DMS153 (cell line): ENCODE data around the gene CNN2.
A peak's percentile ranks its signal among the peaks of the same experiment; 100 is the strongest.

Experiments used
- DNase-seq: peaks from one replicate; lab custom pipeline; 2025; lab: John Stamatoyannopoulos, UW

Gene CNN2

GRCh38 chr19:1065606-1066109 lies 39.2 kb downstream of the CNN2 start:
- no peak for DNase-seq

- no peak for DNase-seq
Observed at GRCh38 chr19:1066251-1066747, 39.9 kb downstream of the CNN2 start.

- DNase-seq, result no peak
Observed at GRCh38 chr19:1066748-1067340, 40.4 kb downstream of the CNN2 start, which contains the start of gene ARHGAP45. TSS of gene ARHGAP45 (plus strand) at chr19:1067167. CDS start at chr19:1067406, 239 bp downstream.

GRCh38 chr19:1067341-1067957 lies 41.0 kb downstream of the CNN2 start:
- DNase-seq, result no peak

- DNase-seq, result no peak
Observed at GRCh38 chr19:1068009-1069001, 41.9 kb downstream of the CNN2 start.

GRCh38 chr19:1069009-1069779 lies 42.8 kb downstream of the CNN2 start:
- no peak for DNase-seq

GRCh38 chr19:1070576-1070930 lies 44.1 kb downstream of the CNN2 start:
- DNase-seq, result no peak

- no peak for DNase-seq
Observed at GRCh38 chr19:1070931-1071791, 44.8 kb downstream of the CNN2 start.

- DNase-seq, result no peak
Observed at GRCh38 chr19:1072371-1073015, 46.1 kb downstream of the CNN2 start.

GRCh38 chr19:1073063-1073955 lies 46.9 kb downstream of the CNN2 start:
- DNase-seq, result no peak

GRCh38 chr19:1073956-1074517 lies 47.6 kb downstream of the CNN2 start:
- no peak for DNase-seq

GRCh38 chr19:1074544-1075283 lies 48.3 kb downstream of the CNN2 start:
- DNase-seq, result peak; percentile 51

- DNase-seq, result no peak
Observed at GRCh38 chr19:1076046-1076386, 49.6 kb downstream of the CNN2 start.

GRCh38 chr19:1076951-1077350 lies 50.5 kb downstream of the CNN2 start:
- DNase-seq, result no peak

- no peak for DNase-seq
Observed at GRCh38 chr19:1079566-1080111, 53.2 kb downstream of the CNN2 start.

GRCh38 chr19:1080360-1081161 lies 54.2 kb downstream of the CNN2 start:
- no peak for DNase-seq
